ENCODE data around the gene MOB3B.

Gene MOB3B

GRCh38 chr9:27333241-27334052, 196.2 kb downstream of the MOB3B start:
- peak; percentile 76 for DNase-seq

GRCh38 chr9:27331393-27331792, 198.2 kb downstream of the MOB3B start:
- no peak for DNase-seq

- peak; percentile 31 for DNase-seq
Measured at GRCh38 chr9:27329291-27329690, 200.3 kb downstream of the MOB3B start.

GRCh38 chr9:27328483-27328882, 201.1 kb downstream of the MOB3B start:
- DNase-seq, result no peak

GRCh38 chr9:27311184-27311583, 218.4 kb downstream of the MOB3B start:
- DNase-seq, result no peak

GRCh38 chr9:27310582-27310981, 219.0 kb downstream of the MOB3B start:
- no peak for DNase-seq

- DNase-seq, result no peak
Measured at GRCh38 chr9:27308691-27309390, 220.8 kb downstream of the MOB3B start.

- DNase-seq, result peak; percentile 59
Measured at GRCh38 chr9:27304521-27304920, 225.1 kb downstream of the MOB3B start.

- DNase-seq, result no peak
Measured at GRCh38 chr9:27303219-27303618, 226.4 kb downstream of the MOB3B start.

- no peak for DNase-seq
Measured at GRCh38 chr9:27297050-27297449, 232.6 kb downstream of the MOB3B start, which contains the start of gene EQTN. EQTN (minus strand) TSS chr9:27297150; CDS start chr9:27297055, 95 bp downstream.

GRCh38 chr9:27293996-27294395, 235.6 kb downstream of the MOB3B start:
- DNase-seq, result no peak

GRCh38 chr9:27292659-27293405, 236.8 kb downstream of the MOB3B start:
- no peak for DNase-seq

GRCh38 chr9:27291292-27291691, 238.3 kb downstream of the MOB3B start:
- no peak for DNase-seq

GRCh38 chr9:27282269-27282668, 247.3 kb downstream of the MOB3B start:
- DNase-seq, result peak; percentile 55

- no peak for DNase-seq
Measured at GRCh38 chr9:27280860-27281259, 248.8 kb downstream of the MOB3B start.

- DNase-seq, result no peak
Measured at GRCh38 chr9:27280249-27280648, 249.4 kb downstream of the MOB3B start.

- no peak for DNase-seq
Measured at GRCh38 chr9:27279611-27280010, 250.0 kb downstream of the MOB3B start.

GRCh38 chr9:27278374-27278773, 251.2 kb downstream of the MOB3B start:
- no peak for DNase-seq

GRCh38 chr9:27276193-27277030, 253.2 kb downstream of the MOB3B start:
- DNase-seq, result peak; percentile 76

All from NCI-H1105 treated with DMSO at 0.1 percent for 48 hours (cell line).